ENCODE data around the gene CXorf49.
"Not testable (repeated sequence)": the region's sequence is repeated elsewhere in the genome, so short reads cannot be mapped to it uniquely, and the experiment has no call there.

The CXorf49 gene

DNA sequence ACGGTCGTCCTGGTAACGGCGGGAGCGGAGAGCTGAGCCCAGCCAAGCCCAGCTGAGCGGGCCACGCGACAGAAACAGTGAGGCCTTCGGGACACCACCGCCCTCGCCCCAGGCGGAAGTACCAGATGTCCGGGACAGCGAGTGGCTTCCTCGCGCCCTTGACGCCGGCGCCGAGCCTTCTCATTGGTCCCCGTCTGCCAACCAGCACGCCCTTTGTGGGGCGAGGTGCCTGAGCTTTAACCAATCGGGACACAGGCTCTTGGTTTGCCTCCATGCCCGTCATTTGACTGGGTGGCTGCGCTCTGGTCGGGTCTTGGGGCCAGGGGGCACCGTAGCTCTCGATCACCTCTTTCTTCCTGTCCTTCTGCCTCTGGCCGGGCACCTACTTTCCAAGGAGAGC lies at the start of gene CXorf49:
TSS of gene CXorf49 (minus strand) at position 101 of the 400 bp plus-strand sequence. CDS start 134 bp downstream, outside the sequence.
- DNase-seq, result not testable (repeated sequence)

DNA sequence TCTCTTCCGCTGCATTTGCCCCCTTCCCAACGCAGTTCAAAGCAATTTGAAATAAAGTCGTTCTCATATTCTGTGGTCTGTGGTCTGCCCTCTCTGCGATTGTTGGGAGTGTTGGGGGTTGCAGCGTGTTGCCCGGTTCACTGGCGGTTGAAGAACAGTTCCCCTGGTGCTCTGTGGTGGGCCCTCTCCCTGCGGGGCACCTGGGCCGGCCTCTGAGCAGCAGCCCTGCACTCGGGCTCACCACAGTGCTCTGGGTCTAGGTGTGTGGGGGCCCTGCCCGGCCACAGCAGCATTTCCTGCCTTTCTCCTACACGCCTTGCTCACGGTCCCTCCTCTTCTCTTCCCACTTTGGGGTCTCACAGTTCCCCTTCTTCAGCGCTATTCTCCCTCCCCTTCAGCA lies 49.0 kb upstream of the CXorf49 start:
- not testable (repeated sequence) for DNase-seq

DNA sequence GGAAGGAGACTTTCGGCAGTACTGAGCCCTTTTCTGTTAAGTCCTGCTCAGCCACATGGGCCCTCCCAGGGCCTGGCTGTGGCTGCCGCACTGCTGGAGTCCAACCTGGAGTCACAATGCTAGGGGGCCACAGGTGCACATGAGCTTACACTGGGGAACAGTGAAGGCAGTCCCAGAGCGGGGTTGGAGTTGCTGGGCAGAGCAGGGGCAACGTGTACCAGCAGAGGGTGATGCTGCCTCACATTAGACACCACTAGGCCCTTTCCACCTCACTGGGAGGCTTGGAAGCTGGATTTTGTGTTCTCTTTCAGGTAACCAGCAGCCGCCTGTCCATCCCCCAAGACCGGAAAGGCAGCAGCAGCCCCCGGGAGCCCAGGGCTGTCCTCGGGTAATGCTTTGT lies 47.5 kb upstream of the CXorf49 start:
- DNase-seq, result not testable (repeated sequence)

DNA sequence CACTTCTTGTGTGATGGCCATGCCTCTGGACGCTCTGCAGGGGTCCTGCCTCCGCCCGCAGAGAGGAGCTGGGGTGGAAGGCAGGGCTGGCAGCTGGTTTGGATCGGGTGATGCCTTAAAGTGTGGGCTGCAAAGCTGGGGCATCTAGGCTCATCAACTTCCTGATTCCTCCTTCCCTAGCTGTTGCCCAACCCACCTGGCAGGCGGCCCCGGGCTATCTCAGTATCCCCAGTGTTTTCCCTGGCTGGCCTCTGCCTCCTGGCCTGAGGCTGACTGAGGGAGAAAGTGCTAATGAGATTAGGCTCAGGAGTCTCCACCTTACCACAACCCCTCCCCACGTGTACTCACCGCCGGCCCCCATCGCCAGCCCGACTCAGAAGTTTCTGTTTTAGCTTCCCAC lies 46.7 kb upstream of the CXorf49 start:
- DNase-seq, result not testable (repeated sequence)

DNA sequence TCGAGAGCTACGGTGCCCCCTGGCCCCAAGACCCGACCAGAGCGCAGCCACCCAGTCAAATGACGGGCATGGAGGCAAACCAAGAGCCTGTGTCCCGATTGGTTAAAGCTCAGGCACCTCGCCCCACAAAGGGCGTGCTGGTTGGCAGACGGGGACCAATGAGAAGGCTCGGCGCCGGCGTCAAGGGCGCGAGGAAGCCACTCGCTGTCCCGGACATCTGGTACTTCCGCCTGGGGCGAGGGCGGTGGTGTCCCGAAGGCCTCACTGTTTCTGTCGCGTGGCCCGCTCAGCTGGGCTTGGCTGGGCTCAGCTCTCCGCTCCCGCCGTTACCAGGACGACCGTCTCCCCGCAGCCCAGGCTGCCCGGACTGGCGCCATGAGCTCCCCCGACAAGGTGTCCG lies 45.0 kb upstream of the CXorf49 start, which contains the start of gene CXorf49B:
TSS of gene CXorf49B (plus strand) at position 301 of the 400 bp plus-strand sequence. CDS start at position 376, 75 bp downstream.
- not testable (repeated sequence) for DNase-seq

DNA sequence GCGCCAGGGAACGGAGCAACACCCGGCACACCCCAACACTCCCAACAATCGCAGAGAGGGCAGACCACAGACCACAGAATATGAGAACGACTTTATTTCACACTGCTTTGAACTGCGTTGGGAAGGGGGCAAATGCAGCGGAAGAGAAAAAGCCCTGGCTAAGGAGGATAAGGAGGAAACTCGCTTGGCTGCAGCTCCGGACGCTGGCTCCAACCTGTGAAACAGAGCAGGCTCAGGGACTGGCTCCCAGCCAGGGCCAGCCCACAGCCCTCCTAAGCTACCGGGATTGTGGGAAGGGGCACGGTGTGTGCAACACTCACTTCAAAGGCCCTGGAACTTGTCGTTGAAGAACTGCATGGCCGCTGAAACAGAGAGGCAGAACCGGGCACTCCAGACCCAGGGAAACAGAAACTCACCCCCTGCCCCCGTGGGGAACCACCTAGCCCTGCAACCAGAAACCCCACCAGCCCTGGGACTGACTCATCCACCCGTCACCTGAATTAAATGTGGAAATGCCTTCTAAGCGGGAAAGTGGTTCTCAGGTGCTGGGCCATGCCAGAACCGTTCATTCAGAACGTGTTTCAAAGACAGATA lies 42.7 kb upstream of the CXorf49 start:
- DNase-seq, result not testable (repeated sequence)

DNA sequence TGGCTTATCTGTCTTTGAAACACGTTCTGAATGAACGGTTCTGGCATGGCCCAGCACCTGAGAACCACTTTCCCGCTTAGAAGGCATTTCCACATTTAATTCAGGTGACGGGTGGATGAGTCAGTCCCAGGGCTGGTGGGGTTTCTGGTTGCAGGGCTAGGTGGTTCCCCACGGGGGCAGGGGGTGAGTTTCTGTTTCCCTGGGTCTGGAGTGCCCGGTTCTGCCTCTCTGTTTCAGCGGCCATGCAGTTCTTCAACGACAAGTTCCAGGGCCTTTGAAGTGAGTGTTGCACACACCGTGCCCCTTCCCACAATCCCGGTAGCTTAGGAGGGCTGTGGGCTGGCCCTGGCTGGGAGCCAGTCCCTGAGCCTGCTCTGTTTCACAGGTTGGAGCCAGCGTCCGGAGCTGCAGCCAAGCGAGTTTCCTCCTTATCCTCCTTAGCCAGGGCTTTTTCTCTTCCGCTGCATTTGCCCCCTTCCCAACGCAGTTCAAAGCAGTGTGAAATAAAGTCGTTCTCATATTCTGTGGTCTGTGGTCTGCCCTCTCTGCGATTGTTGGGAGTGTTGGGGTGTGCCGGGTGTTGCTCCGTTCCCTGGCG lies 2.3 kb upstream of the CXorf49 start:
- DNase-seq, result not testable (repeated sequence)

DNA sequence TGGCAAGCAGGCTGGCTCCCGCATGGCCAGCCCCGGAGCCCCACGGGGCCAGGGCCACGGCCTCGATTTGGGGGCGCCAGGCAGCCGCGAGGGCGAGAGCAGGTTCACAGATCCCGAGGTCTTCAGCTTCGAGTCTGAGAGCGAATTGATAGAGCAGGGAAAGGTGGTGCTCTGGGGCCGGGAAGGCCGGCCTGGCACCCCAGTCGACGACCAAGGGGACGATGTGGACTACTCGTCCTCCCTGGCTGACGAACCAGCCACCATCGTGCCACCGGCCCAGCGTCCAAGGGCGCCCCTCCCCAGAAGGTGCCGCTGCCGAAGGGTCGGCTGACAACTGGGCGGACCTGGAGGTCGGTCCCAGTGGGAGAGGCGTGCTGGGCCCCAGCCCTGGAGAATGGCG lies 1.1 kb upstream of the CXorf49 start:
- DNase-seq, result not testable (repeated sequence)

DNA sequence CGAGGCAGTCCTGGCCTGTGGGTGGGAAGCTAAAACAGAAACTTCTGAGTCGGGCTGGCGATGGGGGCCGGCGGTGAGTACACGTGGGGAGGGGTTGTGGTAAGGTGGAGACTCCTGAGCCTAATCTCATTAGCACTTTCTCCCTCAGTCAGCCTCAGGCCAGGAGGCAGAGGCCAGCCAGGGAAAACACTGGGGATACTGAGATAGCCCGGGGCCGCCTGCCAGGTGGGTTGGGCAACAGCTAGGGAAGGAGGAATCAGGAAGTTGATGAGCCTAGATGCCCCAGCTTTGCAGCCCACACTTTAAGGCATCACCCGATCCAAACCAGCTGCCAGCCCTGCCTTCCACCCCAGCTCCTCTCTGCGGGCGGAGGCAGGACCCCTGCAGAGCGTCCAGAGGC lies 1.8 kb downstream of the CXorf49 start:
- DNase-seq, result not testable (repeated sequence)

DNA sequence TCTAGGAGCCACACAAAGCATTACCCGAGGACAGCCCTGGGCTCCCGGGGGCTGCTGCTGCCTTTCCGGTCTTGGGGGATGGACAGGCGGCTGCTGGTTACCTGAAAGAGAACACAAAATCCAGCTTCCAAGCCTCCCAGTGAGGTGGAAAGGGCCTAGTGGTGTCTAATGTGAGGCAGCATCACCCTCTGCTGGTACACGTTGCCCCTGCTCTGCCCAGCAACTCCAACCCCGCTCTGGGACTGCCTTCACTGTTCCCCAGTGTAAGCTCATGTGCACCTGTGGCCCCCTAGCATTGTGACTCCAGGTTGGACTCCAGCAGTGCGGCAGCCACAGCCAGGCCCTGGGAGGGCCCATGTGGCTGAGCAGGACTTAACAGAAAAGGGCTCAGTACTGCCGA lies 2.5 kb downstream of the CXorf49 start:
- DNase-seq, result not testable (repeated sequence)

DNA sequence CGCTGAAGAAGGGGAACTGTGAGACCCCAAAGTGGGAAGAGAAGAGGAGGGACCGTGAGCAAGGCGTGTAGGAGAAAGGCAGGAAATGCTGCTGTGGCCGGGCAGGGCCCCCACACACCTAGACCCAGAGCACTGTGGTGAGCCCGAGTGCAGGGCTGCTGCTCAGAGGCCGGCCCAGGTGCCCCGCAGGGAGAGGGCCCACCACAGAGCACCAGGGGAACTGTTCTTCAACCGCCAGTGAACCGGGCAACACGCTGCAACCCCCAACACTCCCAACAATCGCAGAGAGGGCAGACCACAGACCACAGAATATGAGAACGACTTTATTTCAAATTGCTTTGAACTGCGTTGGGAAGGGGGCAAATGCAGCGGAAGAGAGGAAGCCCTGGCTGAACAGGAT lies 4.0 kb downstream of the CXorf49 start:
- DNase-seq, result not testable (repeated sequence)

DNA sequence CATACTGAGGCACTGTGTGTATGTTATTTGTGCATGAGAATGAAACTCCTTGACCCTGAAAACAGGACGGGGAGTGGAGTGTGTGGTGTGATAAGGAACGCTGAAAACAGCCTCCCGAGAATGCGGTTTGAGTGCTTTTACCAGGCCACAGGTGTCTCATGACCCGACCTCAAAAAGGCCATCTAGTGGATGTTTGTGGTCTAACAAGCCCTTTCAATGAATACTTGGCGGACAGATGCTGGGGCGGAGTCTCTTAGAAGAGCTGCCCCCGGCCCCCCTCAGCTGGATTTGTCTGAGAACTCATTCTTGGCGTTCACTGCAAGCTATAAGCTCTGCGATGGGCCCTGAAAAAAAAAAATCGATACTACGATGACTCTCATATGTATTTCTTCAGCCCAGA lies 15.2 kb downstream of the CXorf49 start:
- not testable (repeated sequence) for DNase-seq

DNA sequence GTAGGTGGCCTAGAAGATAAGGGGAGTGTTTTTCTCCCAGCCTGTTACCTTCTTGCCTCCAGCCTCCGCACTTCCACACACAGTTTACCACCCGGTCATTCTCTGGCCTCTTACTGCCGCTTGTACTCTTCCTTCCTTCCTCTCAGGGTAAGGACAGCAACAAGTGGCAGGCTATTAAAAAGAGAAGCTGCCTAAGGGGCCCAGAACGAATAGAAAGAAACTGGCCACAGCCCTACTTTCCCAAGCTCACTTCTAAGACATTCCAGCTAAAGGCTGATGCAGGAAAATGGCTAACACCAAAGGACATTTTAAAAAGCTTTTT lies 19.1 kb downstream of the CXorf49 start:
- not testable (repeated sequence) for DNase-seq

DNA sequence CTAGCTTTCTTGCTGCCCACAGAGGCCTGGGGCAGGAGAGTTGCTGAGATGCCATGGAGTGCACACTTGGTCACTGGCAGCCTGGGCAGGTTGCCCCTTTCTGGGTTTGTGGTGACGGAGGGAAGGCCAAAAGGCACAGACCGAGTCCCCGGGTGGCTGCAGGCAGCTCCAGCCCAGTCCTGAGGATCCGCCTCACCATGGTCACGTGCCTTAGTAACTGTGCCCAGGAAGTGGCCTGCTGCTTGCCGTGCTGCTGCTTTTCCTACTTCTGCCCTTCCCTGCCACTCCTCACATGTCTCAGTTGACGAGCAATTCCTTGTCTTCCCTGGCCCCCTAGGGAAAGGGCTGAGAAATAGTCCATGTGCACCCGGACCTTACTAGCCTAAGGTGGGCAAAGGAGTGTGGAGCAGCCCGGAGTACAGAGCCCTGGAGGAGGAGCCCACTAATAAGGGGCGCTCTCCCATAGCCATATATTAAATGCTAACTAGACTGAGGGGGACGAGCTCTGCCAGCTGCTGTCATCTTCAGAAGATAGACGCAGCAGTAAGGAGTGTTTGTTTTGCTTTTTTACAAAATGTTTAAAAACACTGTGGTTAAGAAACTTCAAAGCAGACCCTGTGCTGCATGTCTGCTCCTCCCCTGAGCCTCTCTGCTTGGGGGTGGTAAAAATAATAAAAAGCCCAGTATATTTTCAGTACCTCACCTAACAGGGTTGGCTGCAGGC lies 19.6 kb downstream of the CXorf49 start:
- not testable (repeated sequence) for DNase-seq

DNA sequence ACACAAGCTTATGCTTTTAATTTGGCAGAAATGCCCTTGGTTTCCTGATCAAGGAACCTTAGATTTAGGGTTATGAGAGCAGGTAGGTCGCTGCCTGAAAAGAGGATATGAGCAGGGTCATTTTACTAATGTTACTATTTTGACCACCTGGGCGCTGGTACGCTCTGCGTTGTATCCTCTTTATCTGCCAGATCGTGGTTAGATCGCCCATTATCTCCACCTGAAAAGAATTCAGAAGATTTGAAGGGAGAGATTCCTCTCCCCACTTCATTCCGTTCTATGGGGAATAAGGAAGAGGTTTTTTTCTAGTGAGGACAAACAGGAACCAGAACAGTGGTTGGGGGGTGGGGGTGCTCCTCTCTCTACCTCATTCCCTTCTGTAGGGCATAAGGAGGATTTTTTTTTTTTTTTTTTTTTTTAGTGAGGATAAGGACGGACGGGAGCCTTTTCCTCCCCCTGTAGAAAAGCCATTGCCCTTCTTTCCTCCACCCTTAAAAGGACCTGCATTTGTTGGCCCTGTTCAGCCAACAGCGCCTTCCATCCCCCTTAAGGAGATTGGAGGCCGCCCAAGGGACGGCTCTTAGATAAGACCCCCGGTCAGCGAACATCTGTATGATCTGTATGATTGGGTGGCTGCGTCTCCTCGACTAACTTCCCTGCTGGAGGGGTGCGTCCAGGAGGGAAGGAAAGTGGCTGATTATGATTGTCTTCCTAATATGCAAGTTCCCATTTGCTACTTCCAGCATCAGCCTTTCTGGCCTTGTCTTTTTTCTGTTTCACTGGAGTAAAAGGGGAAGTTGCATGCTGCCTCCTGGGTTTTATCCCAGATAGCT lies 20.4 kb downstream of the CXorf49 start:
- DNase-seq, result not testable (repeated sequence)

DNA sequence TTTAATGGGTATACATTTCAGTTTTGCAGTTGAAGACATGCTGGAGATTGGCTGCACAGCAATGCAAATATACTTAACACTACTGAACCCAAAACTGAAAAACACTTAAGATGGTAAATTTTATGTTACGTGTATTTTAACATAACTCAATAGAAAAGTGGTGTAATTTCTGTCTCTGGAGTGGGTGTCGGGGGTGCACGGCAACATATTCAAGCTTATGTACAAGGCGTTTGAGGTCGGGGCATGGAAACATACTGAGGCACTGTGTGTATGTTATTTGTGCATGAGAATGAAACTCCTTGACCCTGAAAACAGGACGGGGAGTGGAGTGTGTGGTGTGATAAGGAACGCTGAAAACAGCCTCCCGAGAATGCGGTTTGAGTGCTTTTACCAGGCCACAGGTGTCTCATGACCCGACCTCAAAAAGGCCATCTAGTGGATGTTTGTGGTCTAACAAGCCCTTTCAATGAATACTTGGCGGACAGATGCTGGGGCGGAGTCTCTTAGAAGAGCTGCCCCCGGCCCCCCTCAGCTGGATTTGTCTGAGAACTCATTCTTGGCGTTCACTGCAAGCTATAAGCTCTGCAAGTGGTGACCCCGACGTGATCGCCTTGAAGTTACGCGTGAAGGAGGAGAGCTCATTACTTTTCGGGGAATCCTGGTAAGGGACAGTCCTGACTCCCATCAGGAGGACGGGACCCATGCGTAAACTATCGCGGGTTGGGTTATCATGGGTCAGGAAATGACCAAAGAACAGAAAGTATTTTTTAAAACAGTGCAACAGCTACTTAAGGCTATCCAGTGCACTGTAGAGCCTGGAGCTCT lies 21.2 kb downstream of the CXorf49 start:
- DNase-seq, result not testable (repeated sequence)

DNA sequence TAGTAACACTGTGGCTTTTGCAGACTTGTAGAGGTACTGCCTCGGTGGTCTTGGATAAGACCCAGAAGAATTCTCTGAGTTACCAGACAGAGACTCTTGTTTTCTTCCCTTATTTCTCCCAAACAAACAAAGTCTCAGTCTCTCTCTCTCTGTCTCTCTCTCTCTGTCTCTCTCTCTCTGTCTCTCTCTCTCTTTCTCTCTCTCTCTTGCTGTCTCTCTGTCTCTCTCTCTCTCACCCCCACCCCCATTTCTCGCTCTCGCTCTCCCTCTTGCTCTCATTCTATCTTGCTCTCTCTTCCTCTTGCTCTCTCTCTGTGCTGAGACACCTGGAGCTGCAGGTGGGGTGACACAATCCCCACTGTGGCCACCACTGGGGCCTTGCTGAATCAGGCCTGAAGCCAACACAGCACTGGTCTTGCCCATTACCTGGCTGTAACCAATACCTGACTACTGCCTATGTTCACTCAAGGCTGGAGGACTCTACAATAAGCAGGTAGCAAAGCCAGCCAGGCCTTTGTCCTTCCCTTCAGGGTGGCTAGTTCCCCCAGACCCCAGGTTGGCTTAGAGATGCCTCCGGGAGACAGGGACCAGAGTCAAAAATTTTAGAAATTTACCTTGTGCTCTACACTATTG lies 38.4 kb downstream of the CXorf49 start:
- no peak for DNase-seq

DNA sequence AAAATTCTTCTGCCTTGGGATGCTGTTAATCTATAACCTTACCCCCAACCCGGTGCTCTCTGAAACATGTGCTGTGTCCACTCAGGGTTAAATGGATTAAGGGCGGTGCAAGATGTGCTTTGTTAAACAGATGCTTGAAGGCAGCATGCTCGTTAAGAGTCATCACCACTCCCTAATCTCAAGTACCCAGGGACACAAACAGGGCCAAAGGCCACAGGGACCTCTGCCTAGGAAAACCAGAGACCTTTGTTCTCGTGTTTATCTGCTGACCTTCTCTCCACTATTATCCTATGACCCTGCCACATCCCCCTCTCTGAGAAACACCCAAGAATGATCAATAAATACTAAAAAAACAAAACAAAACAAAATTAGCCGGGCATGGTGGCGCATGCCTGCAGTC lies 40.9 kb downstream of the CXorf49 start:
- DNase-seq, result not testable (repeated sequence)

DNA sequence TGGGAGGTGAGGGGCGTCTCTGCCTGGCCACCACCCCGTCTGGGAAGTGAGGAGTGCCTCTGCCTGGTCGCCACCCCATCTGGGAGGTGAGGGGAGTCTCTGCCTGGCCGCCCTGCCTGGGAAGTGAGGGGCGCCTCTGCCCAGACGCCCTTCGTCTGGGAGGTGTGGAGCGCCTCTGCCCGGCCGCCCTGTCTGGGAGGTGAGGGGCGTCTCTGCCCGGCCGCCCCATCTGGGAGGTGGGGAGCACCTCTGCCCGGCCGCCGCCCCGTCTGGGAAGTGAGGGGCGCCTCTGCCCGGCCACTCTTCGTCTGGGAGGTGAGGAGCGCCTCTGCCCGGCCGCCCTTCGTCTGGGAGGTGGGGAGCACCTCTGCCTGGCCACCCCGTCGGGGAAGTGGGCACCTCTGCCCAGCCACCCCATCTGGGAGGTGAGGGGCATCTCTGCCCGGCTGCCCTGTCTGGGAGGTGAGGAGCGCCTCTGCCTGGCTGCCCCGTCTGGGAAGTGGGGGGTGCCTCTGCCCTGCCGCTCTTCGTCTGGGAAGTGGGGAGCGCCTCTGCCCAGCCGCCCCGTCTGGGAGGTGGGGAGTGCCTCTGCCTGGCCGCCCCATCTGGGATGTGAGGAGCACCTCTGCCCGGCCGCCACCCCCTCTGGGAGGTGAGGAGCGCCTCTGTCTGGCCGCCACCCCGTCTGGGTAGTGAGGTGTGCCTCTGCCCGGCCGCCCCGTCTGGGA lies 41.9 kb downstream of the CXorf49 start:
- not testable (repeated sequence) for DNase-seq

DNA sequence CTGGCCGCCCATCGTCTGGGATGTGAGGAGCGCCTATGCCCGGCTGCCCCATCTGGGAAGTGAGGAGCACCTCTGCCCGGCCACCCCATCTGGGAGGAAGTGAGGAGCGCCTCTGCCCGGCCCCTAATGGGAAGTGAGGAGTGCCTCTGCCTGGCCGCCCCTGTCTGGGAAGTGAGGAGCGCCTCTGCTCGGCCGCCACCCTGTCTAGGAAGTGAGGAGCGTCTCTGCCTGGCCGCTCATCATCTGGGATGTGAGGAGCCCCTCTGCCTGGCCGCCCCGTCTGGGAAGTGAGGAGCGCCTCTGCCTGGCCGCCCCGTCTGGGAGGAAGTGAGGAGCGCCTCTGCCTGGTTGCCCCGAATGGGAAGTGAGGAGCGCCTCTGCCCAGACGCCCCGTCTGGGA lies 42.4 kb downstream of the CXorf49 start:
- DNase-seq, result not testable (repeated sequence)

DNA sequence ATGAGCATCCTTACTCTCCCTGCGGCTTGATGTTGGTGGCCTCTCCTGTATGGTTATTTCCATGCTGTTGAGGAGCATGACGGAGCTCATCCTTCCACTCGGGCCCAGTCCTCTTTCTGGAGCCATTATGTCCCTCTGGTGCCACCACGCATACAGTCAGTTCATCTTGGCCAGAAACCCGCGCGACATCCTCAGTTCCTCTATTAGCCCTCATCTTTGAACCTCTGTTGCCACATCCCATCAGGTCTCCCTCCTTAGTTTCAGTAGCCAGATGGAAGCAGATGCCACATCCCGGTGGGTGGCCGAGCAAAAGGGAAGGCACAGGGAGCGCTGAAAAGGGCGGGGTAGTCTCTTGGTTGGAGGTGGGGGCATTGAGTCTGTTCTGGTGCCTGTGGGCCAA lies 46.1 kb downstream of the CXorf49 start:
- DNase-seq, result no peak

Measured in right forelimb (tissue), 1 donor.